ENCODE measurements around the gene ATOH7. TPM values are rescaled to one million over a fixed set of nuclear protein-coding genes. Genes with fewer than 3 reads are reported as not detected.
A peak's percentile ranks its signal among the peaks of the same experiment; 100 is the strongest.
"Not testable (repeated sequence)": the region's sequence is repeated elsewhere in the genome, so short reads cannot be mapped to it uniquely, and the experiment has no call there.

Gene ATOH7
- 0.13 TPM in 1 of 2 replicates, not detected in the other for total RNA-seq (2014; rRNA removed; shearing (Covaris generic))

- DNase-seq = no peak
- no peaks in the 10 kb centered on the region for H3K4me1 ChIP-seq
- no peaks in the 10 kb centered on the region for H3K27me3 ChIP-seq
- no peaks in the 10 kb centered on the region for H3K36me3 ChIP-seq
- H3K27ac ChIP-seq = peak within 1 kb of the TSS; percentile 35; the same call in 1 of the 2 replicates
- no peaks in the 10 kb centered on the region for H3K9me3 ChIP-seq (replicated peaks)
- H3K4me3 ChIP-seq = peak within 1 kb of the TSS; percentile 67
Observed at GRCh38 chr10:68231817-68232251, at the start of gene ATOH7. Gene ATOH7 (minus strand): TSS chr10:68232113. CDS start chr10:68231677, 436 bp downstream.

- Histone ChIP-seq H3K4me1 (peaks cover 6% of the 10 kb centered on the region), H3K27me3 (no peaks in the 10 kb centered on the region), H3K4me3 (no peak overlapping the region), H3K27ac (no peak overlapping the region), H3K36me3 (no peaks in the 10 kb centered on the region), H3K9me3 (replicated peaks) (no peaks in the 10 kb centered on the region)
- no peak for DNase-seq
Observed at GRCh38 chr10:68280758-68281157, 48.8 kb upstream of the ATOH7 start.

- H3K27ac ChIP-seq; H3K4me1 ChIP-seq; H3K4me3 ChIP-seq; H3K27me3 ChIP-seq; H3K9me3 ChIP-seq (replicated peaks); H3K36me3 ChIP-seq: not testable (repeated sequence)
- peak in 1 of 2 experiments; percentile 9 for DNase-seq
Observed at GRCh38 chr10:68278906-68279753, 47.2 kb upstream of the ATOH7 start.

GRCh38 chr10:68277814-68278213 lies 45.9 kb upstream of the ATOH7 start:
- H3K27me3 ChIP-seq; H3K27ac ChIP-seq; H3K4me1 ChIP-seq; H3K4me3 ChIP-seq; H3K9me3 ChIP-seq (replicated peaks); H3K36me3 ChIP-seq; DNase-seq: not testable (repeated sequence)

- no peaks in the 10 kb centered on the region for H3K9me3 ChIP-seq (replicated peaks)
- no peak overlapping the region for H3K4me3 ChIP-seq
- DNase-seq = no peak
- H3K27ac ChIP-seq = no peak overlapping the region
- H3K36me3 ChIP-seq = no peaks in the 10 kb centered on the region
- H3K27me3 ChIP-seq = no peaks in the 10 kb centered on the region
- no peaks in the 10 kb centered on the region for H3K4me1 ChIP-seq
Observed at GRCh38 chr10:68276224-68276623, 44.3 kb upstream of the ATOH7 start.

GRCh38 chr10:68275600-68276126 lies 43.8 kb upstream of the ATOH7 start:
- no peak overlapping the region for H3K4me3 ChIP-seq
- no peaks in the 10 kb centered on the region for H3K27me3 ChIP-seq
- no peaks in the 10 kb centered on the region for H3K9me3 ChIP-seq (replicated peaks)
- DNase-seq = no peak
- H3K27ac ChIP-seq = no peak overlapping the region
- H3K4me1 ChIP-seq = no peaks in the 10 kb centered on the region
- no peaks in the 10 kb centered on the region for H3K36me3 ChIP-seq

GRCh38 chr10:68272833-68273232 lies 40.9 kb upstream of the ATOH7 start:
- Histone ChIP-seq H3K27ac (no peak overlapping the region), H3K27me3 (no peaks in the 10 kb centered on the region), H3K36me3 (no peaks in the 10 kb centered on the region), H3K9me3 (replicated peaks) (no peaks in the 10 kb centered on the region), H3K4me1 (no peaks in the 10 kb centered on the region), H3K4me3 (no peak overlapping the region)
- no peak for DNase-seq

- Histone ChIP-seq H3K4me3 (no peak overlapping the region), H3K27ac (no peak overlapping the region), H3K9me3 (replicated peaks) (no peaks in the 10 kb centered on the region), H3K36me3 (no peaks in the 10 kb centered on the region), H3K27me3 (no peaks in the 10 kb centered on the region), H3K4me1 (no peaks in the 10 kb centered on the region)
- peak; percentile 29 to 40 for DNase-seq
Observed at GRCh38 chr10:68271196-68271882, 39.4 kb upstream of the ATOH7 start.

- H3K36me3 ChIP-seq = no peaks in the 10 kb centered on the region
- no peak for DNase-seq
- H3K9me3 ChIP-seq (replicated peaks) = no peaks in the 10 kb centered on the region
- H3K27ac ChIP-seq = no peak overlapping the region
- no peaks in the 10 kb centered on the region for H3K4me1 ChIP-seq
- H3K4me3 ChIP-seq = no peak overlapping the region
- H3K27me3 ChIP-seq = no peaks in the 10 kb centered on the region
Observed at GRCh38 chr10:68269562-68270290, 37.8 kb upstream of the ATOH7 start.

GRCh38 chr10:68261132-68261856 lies 29.4 kb upstream of the ATOH7 start:
- Histone ChIP-seq H3K4me1 (no peaks in the 10 kb centered on the region), H3K27me3 (no peaks in the 10 kb centered on the region), H3K4me3 (no peak overlapping the region), H3K27ac (no peak overlapping the region), H3K9me3 (replicated peaks) (no peaks in the 10 kb centered on the region), H3K36me3 (no peaks in the 10 kb centered on the region)
- DNase-seq = peak; percentile 1 to 13

- H3K27ac ChIP-seq = no peak overlapping the region
- H3K36me3 ChIP-seq = no peaks in the 10 kb centered on the region
- no peaks in the 10 kb centered on the region for H3K27me3 ChIP-seq
- no peak for DNase-seq
- no peaks in the 10 kb centered on the region for H3K4me1 ChIP-seq
- H3K9me3 ChIP-seq (replicated peaks) = no peaks in the 10 kb centered on the region
- H3K4me3 ChIP-seq = no peak overlapping the region
Observed at GRCh38 chr10:68253346-68253745, 21.4 kb upstream of the ATOH7 start.

- no peaks in the 10 kb centered on the region for H3K36me3 ChIP-seq
- H3K9me3 ChIP-seq (replicated peaks) = no peaks in the 10 kb centered on the region
- no peaks in the 10 kb centered on the region for H3K27me3 ChIP-seq
- no peaks in the 10 kb centered on the region for H3K4me1 ChIP-seq
- no peak overlapping the region for H3K4me3 ChIP-seq
- H3K27ac ChIP-seq = no peak overlapping the region
- no peak for DNase-seq
Observed at GRCh38 chr10:68251625-68252495, 19.9 kb upstream of the ATOH7 start.

GRCh38 chr10:68251151-68251550 lies 19.2 kb upstream of the ATOH7 start:
- DNase-seq = no peak
- Histone ChIP-seq H3K4me1 (no peaks in the 10 kb centered on the region), H3K4me3 (no peak overlapping the region), H3K27ac (no peak overlapping the region), H3K27me3 (no peaks in the 10 kb centered on the region), H3K9me3 (replicated peaks) (no peaks in the 10 kb centered on the region), H3K36me3 (no peaks in the 10 kb centered on the region)
